Aortic smooth muscle cell (primary cell): Measurements from ENCODE around the gene NOM1. TPM values are rescaled to one million over a fixed set of nuclear protein-coding genes. Genes with fewer than 3 reads are reported as not detected.

Experiments used
- total RNA-seq: library from RNA; depleted of rRNA; stranded (reverse); fragments of >200 nt; gene quantifications from 2 replicates; pipeline ENCODE4 v1.2.3, GENCODE V29; 2014

The NOM1 gene, protein sequence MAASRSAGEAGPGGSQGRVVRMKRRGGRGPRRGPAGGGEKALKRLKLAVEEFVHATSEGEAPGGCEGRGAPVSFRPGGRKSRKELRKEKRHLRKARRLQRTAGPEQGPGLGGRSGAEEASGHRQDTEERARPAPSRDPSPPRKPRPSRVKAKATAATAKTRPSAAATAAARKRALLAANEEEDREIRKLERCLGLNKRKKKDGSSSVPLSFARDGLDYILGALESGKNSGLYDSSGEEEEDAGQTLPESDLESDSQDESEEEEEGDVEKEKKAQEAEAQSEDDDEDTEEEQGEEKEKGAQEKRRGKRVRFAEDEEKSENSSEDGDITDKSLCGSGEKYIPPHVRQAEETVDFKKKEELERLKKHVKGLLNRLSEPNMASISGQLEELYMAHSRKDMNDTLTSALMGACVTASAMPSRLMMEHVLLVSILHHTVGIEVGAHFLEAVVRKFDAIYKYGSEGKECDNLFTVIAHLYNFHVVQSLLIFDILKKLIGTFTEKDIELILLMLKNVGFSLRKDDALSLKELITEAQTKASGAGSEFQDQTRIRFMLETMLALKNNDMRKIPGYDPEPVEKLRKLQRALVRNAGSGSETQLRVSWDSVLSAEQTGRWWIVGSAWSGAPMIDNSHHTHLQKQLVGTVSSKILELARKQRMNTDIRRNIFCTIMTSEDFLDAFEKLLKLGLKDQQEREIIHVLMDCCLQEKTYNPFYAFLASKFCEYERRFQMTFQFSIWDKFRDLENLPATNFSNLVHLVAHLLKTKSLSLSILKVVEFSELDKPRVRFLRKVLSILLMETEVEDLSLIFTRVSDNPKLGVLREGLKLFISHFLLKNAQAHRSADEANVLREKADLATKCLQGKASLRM
- 11.9 and 12.9 TPM in 2 replicates for total RNA-seq

GRCh38 chr7:156949541-156950380, at the start of gene NOM1:
Gene NOM1, plus strand, starts transcription at chr7:156949712. Its CDS starts 26 bp downstream, at chr7:156949738.

DNA sequence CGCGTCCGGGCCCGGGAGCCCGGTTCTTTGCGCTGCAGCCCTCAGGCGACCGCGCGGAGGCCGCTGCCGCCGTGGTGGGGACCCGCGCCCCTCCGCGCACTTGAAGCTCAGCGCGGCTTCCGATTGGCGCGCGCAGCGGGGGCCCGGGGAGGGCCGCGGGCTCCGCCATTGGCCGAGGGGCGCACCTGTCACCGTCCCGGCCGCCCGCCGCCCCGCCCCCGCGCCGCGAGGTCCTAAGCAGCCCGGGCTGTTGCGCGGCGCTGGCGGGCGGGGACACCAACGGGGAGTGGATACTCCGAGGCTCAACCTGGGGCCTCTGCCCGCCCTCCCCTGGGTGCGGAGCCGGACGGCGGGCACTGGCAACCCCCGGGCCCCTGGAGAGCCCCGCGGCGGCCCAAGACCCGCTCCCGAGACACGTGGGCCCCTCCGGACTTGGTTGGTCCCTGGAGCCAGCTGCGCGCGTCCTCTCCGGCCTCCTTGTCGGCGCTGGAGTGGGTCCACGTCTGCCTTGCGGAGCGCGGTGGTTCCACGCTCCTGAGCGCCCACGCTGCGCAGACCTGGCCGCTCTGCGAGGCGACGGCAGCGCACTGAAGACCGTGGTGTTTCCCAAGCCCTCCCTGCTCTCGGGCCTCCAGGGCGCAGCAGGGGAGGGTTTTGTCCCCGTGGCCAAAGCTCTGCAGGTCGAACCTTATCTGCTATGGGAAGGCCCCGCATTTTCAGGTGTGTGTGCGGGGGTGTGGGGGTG, 61.2 kb downstream of the NOM1 start, which contains the start of gene MNX1:
Gene MNX1 (minus strand): TSS at position 76 of the 745 bp plus-strand sequence. CDS start 313 bp downstream, outside the sequence.

Other genes with a start within 250 kb of the NOM1 start
- 31.8 and 44.4 TPM in 2 replicates for gene LMBR1, start 56.5 kb upstream of the NOM1 start, total RNA-seq
- not detected in 2 replicates for gene MNX1, start 61.0 kb downstream of the NOM1 start, total RNA-seq
- gene UBE3C, start 189.2 kb downstream of the NOM1 start, total RNA-seq = 74.0 and 82.6 TPM in 2 replicates